GM23248 (cell line): Measurements from ENCODE around the gene PIK3CG.

ENCODE experiments used
- EZH2 ChIP-seq: fragments of 200-600 bp; sonication (generic); IDR thresholded peaks from 2 replicates; pipeline ENCODE4 v1.6.1; 2018; ENCODE audit warnings: antibody characterized with exemption, mild to moderate bottlenecking; ENCODE audit not compliant: insufficient read depth, poor library complexity, severe bottlenecking
- EZH2phosphoT487 ChIP-seq: fragments of 200-600 bp; sonication (generic); IDR thresholded peaks from 2 replicates; pipeline ENCODE4 v1.6.1; 2018; ENCODE audit warnings: antibody characterized with exemption, moderate library complexity, mild to moderate bottlenecking, low read depth; ENCODE audit not compliant: insufficient read depth

GRCh38 chr7:106944035-106944665 lies 79.1 kb downstream of the PIK3CG start:
- no peak for TF ChIP-seq EZH2phosphoT487
- TF ChIP-seq EZH2 = no peak
